Activated T-cell treated with anti-CD3 and anti-CD28 coated beads for 1 hour (primary cell): ENCODE measurements around the gene PMS1.
"Not testable (repeated sequence)": the region's sequence is repeated elsewhere in the genome, so short reads cannot be mapped to it uniquely, and the experiment has no call there.

Experiments
- DNase-seq: peaks from one replicate; pipeline ENCODE4 v3.0.0-alpha.2; 2020; ENCODE audit warnings: low read depth

PMS1 gene

DNA sequence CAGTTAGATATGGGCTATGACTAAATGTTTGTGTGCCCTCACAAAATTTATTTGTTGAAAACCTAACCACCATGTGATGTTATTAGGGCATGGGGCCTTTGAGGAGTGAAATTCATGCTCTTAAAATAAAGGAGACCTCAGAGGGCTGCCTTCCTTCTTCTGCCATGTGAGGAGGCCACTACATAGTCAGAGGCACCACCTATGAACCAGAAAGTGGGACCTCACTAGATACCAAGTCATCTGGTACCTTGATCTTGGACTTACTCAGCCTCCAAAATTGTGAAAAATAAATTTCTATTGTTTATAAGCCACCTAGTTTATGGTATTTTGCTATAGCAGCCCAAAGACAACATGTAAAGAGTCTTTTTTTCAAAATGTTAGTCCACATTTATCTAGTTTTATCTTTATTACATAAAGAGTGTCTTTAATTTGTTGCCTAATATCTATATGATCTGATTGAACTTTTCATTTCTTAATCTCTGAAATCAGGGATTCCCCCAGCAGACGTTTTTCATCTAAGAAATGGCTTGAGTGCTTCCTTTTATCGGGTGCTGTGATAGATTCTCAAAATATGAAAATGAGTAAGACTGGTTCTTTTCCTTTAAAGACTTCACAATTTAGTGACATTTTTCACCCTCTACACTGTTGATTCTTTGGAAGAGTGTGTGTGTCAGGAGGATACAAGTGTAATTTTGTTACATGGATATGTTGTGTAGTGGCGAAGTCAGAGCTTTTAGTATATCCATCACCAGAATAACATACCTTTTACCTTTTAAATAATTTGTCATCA lies 34.2 kb downstream of the PMS1 start:
- DNase-seq = no peak

DNA sequence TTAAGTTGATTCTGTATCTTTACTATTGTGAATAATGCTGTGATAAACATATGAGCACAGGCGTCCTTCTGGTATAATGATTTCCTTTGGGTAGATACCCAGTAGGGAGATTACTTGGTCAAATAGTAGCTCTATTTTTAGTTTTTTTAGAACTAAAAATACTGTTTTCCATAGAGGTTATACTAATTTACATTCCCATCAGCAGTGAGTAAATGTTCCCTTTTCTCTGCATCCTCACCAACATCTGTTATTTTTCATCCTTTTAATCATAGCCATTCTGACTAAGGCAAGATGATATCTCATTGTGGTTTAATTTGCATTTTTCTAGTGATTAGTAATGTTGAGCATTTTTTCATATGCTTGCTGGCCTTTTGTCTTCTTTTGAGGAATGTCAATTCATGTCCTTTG lies 35.1 kb downstream of the PMS1 start:
- no peak for DNase-seq

DNA sequence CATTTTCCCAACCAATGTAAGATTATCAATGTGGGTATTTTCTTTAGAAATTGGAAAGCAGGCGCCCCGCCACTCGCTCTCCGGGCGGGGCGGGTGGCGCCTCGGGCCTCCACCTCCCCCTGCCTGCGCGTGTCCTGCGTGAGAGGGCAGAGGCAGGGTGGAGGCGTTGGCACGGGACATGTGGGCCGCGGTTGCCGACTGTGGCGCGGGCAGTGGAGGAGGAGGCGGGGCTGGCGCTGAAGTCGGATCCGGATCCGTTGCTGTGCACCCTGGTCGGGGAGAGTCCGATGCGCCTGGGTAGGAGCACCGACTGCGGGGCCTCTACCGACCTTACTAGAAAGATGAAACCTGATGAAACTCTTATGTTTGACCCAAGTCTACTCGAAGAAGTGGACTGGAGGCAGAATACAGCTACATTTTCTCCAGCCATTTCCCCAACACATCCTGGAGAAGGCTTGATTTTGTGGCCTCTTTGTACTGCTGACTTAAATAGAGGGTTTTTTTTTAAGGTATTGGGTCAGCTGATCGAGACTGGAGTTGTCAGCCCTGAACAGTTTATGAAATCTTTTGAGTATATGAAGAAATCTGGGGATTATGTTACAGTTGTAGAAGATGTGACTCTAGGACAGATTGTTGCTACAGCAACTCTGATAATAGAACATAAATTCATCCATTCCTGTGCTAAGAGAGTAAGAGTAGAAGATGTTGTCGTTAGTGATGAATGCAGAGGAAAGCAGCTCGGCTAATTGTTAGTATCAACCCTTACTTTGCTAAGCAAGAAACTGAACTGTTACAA lies 37.9 kb downstream of the PMS1 start:
- DNase-seq = no peak

GRCh38 chr2:189824694-189825396 lies 40.6 kb downstream of the PMS1 start:
- DNase-seq = no peak

DNA sequence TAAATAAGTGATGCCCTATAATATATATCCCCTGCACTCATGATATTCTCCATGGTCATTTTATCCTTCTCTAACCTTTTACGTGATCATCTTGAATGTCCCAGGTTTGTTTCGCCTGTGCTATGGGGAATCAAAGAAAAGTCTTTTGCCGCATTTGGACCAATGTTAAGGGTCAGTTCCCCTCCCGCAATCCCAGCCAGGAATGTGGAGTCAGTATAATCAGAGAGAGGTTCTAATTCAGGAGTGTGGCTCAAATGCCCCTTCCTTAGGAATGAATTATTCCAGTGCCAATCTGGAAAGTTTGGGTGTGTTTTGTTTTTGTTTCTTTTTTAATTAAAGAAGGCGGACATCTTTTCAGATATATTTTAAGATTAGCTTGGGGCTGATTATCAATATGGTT lies 41.8 kb downstream of the PMS1 start:
- DNase-seq = no peak

DNA sequence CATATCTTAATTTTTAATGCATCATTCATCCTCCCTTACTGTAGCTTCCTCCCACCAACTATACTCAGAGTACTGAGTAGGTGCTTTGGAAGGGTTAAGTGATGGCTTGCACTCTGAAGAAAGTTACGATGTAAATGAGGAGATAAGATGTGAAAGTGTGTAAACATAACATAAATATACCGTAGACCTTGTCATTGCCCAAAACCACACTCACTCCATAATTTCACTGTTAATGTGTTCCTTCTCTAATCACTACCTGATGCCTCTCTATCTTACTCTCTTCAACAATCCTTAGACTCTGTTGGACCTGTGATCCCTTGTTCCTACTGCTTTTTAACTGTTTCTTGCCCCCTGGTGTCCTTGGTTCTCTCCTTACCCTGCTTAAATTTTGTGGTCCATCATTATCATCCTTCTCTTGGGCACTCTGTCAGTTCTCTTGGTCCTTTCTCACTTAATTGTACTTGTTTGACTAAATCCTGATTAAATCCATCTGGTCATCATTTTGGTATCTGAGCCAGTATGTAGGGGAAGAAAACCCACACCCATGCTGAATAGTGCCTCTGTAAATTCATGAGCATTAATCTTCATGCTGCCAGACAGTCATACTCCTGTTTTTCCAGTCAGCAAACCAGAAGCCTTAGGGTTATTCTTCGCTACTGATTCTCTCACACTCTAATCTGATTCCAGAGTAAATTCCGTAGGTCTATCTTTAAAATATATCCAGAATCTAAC lies 45.0 kb downstream of the PMS1 start:
- DNase-seq = no peak

DNA sequence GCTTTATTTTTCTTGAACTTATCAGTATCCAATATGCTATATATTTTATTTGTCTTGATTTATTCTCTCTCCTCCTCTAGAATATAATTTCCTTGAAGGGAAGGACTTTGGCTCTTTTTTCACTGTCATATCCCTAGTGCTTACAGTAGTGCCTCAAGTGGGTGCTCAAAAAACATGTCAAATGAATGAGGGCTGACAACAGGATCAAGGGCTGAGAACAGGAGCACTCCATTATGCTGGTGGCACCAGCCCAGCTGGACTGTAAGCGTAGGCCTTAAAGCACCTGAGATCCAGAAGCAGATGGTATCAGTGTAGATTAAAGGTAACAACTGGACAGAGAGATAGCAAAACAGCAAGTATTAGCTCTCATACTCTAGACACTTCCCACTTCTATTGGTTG lies 46.3 kb downstream of the PMS1 start:
- DNase-seq = no peak

GRCh38 chr2:189834059-189834458 lies 49.8 kb downstream of the PMS1 start:
- no peak for DNase-seq

DNA sequence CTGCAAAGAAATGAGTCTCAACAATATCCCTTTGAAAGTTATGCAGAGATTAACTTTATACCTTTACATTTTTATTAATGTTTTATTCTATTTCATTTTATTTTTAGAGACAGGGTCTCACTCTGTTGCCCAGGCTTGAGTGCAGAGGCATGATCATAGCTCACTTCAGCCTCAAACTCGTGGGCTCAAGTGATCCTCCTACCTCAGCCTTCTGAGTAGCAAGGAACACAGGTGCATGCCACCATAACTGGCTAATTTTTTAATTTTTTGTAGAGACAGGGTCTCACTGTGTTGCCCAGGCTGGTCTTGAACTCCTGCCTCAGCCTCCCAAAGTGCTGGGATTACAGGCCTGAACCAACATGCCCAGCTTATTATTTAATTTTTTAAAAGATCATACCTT lies 50.4 kb downstream of the PMS1 start:
- DNase-seq = not testable (repeated sequence)

DNA sequence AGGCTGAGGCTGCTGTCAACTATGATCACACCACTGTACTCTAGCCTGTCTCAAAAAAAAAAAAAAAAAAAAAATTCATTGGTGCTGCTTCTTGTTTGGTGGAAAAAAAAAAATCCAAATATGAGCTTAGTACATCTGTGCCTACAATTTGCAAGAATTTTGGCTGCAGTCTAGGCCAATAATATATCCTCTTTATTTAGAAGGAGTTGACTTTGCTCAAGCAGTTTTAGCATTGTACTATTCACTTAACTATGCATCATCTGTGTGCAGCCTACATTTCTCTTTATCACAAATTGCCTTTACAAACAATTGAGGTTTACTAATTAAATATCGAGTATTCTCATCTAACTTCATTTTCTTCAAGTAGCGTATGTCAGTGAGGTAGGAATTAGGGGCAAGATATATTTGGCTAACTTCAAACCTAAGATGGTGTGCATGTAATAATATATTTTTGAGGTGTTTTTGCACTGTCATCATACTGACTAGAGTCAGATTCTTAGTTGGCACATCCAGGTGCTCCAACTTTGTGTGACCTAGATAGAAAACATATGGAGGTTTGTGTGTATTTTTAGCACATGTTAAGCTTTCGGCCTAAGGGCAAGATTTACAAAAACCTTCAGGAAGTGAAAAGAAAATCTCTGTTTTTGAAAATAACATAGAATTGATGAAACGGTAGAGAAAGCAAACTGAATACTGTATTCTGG lies 51.8 kb downstream of the PMS1 start:
- no peak for DNase-seq

- no peak for DNase-seq
These were observed 52.4 kb downstream of the PMS1 start for GRCh38 chr2:189836644-189837043.

GRCh38 chr2:189837326-189837725 lies 53.1 kb downstream of the PMS1 start:
- no peak for DNase-seq

- no peak for DNase-seq
These were observed 56.8 kb downstream of the PMS1 start for GRCh38 chr2:189841019-189841418.

DNA sequence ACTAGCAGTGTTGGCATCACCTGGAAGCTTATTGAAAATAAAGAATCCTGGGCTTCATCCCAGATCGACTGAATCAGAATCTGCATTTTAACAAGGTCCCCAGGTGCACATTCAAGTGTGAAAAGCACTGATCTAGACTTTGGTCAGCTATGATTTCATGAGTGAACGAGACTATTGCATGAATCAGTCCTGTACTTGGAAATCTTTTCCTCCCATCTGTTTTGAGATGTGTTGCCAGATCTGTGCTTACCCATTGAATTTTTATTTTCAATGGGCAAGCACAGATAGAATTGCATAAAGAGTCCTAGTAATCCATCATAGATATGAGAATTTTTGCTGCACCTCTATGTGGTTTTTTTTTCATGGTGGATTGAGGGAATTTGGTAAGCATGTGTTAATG lies 64.0 kb downstream of the PMS1 start:
- DNase-seq = no peak

GRCh38 chr2:189849550-189849949 lies 65.3 kb downstream of the PMS1 start:
- no peak for DNase-seq

DNA sequence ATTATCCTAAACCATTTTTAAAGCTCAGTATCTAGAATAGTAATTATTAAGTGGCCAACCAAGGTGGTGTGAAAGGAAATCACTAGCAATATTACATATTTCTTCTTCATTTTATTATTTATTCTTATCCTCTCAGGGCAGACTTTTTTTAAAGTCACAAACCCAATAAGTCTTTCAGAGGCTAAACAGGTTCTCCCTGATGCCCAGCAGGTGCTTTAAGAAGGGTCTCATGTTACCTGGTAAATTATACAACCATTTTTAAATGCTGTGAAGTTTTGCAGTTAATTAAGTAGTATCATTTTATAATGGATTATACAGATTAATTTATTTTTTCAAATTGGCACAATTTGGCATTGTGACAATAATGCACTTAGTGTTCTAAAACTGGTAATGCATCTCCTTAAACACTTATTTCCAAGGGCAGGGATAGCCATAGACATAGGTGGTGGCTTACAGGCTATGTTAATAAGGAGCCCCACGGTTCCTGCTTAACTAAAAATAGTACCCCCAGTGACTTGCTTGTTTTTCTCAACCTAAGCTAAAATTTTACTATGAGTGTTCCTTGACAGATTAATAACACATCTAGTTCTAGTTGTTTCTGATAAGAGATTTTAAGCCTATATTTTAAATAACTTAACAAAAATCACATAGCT lies 67.0 kb downstream of the PMS1 start:
- DNase-seq = no peak

DNA sequence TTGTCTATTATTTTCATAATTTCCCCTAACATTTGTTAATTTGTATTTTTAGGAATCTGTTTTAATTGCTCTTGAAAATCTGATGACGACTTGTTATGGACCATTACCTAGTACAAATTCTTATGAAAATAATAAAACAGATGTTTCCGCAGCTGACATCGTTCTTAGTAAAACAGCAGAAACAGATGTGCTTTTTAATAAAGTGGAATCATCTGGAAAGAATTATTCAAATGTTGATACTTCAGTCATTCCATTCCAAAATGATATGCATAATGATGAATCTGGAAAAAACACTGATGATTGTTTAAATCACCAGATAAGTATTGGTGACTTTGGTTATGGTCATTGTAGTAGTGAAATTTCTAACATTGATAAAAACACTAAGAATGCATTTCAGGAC lies 69.9 kb downstream of the PMS1 start:
- DNase-seq = no peak

DNA sequence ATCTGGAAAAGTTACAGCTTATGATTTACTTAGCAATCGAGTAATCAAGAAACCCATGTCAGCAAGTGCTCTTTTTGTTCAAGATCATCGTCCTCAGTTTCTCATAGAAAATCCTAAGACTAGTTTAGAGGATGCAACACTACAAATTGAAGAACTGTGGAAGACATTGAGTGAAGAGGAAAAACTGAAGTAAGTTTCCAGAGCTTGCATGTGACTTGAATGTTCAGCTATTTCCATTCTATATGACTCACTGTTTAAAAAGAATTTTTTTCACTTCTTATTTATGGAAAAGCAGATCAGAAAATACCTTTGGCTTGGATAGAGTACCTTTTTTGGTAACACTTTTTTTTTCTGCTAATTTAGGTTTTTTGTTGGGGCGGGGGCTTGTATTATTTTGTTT lies 70.7 kb downstream of the PMS1 start:
- DNase-seq = no peak

DNA sequence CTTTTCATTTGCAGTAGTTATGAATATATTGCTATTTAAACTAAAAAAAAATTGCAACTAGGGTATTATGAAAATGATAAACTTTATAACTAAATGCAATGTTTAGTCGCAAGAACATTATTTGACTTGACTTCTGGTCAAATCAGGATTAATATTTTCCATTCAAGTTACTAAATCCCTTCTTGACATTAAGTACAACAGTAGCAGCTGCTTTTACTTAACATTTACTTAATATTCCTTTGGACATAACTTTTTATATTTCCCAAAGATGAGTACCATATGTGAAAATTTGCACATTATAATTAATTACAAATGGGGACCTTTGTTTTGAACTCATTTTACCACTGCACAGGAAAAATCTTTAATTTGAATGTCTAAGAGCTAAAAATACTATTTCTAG lies 74.0 kb downstream of the PMS1 start:
- DNase-seq = no peak

GRCh38 chr2:189860161-189860560 lies 75.9 kb downstream of the PMS1 start:
- no peak for DNase-seq

DNA sequence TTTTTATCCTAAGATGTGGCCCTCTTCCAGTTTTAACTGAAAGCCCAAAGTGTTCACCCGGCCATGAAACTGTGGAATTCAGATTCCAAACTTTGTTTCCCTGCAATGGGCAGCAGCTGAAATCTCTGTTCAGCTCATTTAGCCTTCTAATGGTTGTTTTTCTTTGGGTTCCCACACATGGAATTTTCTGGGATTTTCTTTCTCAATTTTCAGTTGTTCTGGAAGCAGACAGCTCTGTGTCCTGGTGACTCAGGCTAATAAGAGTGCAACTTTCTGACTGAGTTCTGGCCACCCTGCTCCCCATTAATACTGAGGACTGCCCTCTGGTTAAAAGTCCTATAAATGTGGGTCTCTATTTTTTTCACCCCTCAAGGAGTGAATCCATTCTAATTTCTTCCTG lies 78.5 kb downstream of the PMS1 start:
- no peak for DNase-seq
